RPMI7951 (cell line): ENCODE data around the gene AGAP1. TPM values are rescaled to one million over a fixed set of nuclear protein-coding genes. Genes with fewer than 3 reads are reported as not detected.

Experiments
- DNase-seq: peaks from one replicate; pipeline ENCODE4 v3.0.0-alpha.2; 2012; ENCODE audit warnings: low read depth
- total RNA-seq: library from RNA; depleted of rRNA; stranded (reverse); fragments of >200 nt; shearing (Covaris generic); gene quantifications from 2 replicates; pipeline ENCODE4 v1.2.3, GENCODE V29; 2014

The AGAP1 gene
- total RNA-seq, 1 experiment from 2014 or later, result 5.4 TPM

- no peak for DNase-seq
Observed at GRCh38 chr2:235533198-235533597, 39.4 kb downstream of the AGAP1 start.

GRCh38 chr2:235533616-235534385, 40.0 kb downstream of the AGAP1 start:
- DNase-seq, result no peak

GRCh38 chr2:235534678-235535422, 41.0 kb downstream of the AGAP1 start:
- no peak for DNase-seq

- DNase-seq, result no peak
Observed at GRCh38 chr2:235535423-235536130, 41.7 kb downstream of the AGAP1 start.

- DNase-seq, result no peak
Observed at GRCh38 chr2:235536711-235537110, 42.9 kb downstream of the AGAP1 start.

- DNase-seq, result no peak
Observed at GRCh38 chr2:235537186-235537585, 43.3 kb downstream of the AGAP1 start.

- DNase-seq, result no peak
Observed at GRCh38 chr2:235537587-235537986, 43.7 kb downstream of the AGAP1 start.

GRCh38 chr2:235538144-235538639, 44.3 kb downstream of the AGAP1 start:
- DNase-seq, result no peak

- no peak for DNase-seq
Observed at GRCh38 chr2:235538981-235539380, 45.1 kb downstream of the AGAP1 start.

GRCh38 chr2:235539773-235540172, 45.9 kb downstream of the AGAP1 start:
- no peak for DNase-seq

- DNase-seq, result no peak
Observed at GRCh38 chr2:235541016-235541415, 47.2 kb downstream of the AGAP1 start.

GRCh38 chr2:235541838-235542549, 48.2 kb downstream of the AGAP1 start:
- DNase-seq, result no peak

- no peak for DNase-seq
Observed at GRCh38 chr2:235542733-235543127, 48.9 kb downstream of the AGAP1 start.

GRCh38 chr2:235543128-235543750, 49.4 kb downstream of the AGAP1 start:
- no peak for DNase-seq

- no peak for DNase-seq
Observed at GRCh38 chr2:235543851-235544688, 50.2 kb downstream of the AGAP1 start.

GRCh38 chr2:235544689-235544969, 50.8 kb downstream of the AGAP1 start:
- no peak for DNase-seq

- no peak for DNase-seq
Observed at GRCh38 chr2:235545339-235546150, 51.7 kb downstream of the AGAP1 start.

GRCh38 chr2:235546151-235546435, 52.2 kb downstream of the AGAP1 start:
- DNase-seq, result no peak

GRCh38 chr2:235546436-235546835, 52.6 kb downstream of the AGAP1 start:
- no peak for DNase-seq
